Keratinocyte (primary cell): ENCODE measurements around the gene LAMA4. TPM values are rescaled to one million over a fixed set of nuclear protein-coding genes. Genes with fewer than 3 reads are reported as not detected.

ENCODE experiments used
- DNase-seq: peaks from one replicate; pipeline ENCODE4 v3.0.0-alpha.2; 2011; ENCODE audit warnings: low read depth, missing footprints, low spot score
- FAIRE-seq: peaks from 2 replicates; lab custom pipeline; 2011; peaks lifted over from hg19 to GRCh38; lab: Jason Lieb, UNC
- H2AFZ ChIP-seq: 2 replicates; pipeline ENCODE4 v1.6.0; 2012; ENCODE audit warnings: low read length, control low read depth, inconsistent platforms; ENCODE audit not compliant: control insufficient read depth
- H3K27ac ChIP-seq: 2 replicates; pipeline ENCODE4 v1.5.1; 2011; ENCODE audit warnings: low read length; ENCODE audit not compliant: control insufficient read depth, insufficient read depth
- H3K27me3 ChIP-seq: 3 replicates; pipeline ENCODE4 v1.6.0; 2011; ENCODE audit warnings: low read length; ENCODE audit not compliant: control insufficient read depth, insufficient read depth; ENCODE audit errors: extremely low read depth
- H3K36me3 ChIP-seq, 2 experiments: 2 replicates in 1 of 2; 3 replicates in 1 of 2; pipeline ENCODE4 v1.5.1; 2011; ENCODE audit warnings: low read length in 2 of 2, mild to moderate bottlenecking in 1 of 2; ENCODE audit not compliant: control insufficient read depth in 2 of 2, insufficient read depth in 2 of 2; ENCODE audit errors: extremely low read depth in 1 of 2
- H3K4me1 ChIP-seq: 3 replicates; pipeline ENCODE4 v1.5.1; 2011; ENCODE audit warnings: low read length; ENCODE audit not compliant: control insufficient read depth, insufficient read depth; ENCODE audit errors: extremely low read depth
- H3K4me2 ChIP-seq: 3 replicates; pipeline ENCODE4 v1.6.0; 2011; ENCODE audit warnings: low read depth, low read length; ENCODE audit not compliant: control insufficient read depth, insufficient read depth; ENCODE audit errors: extremely low read depth
- H3K4me3 ChIP-seq, 3 experiments: fragments of 200-600 bp in 1 of 3; sonication (generic) in 1 of 3; 2 replicates in 2 of 3; 3 replicates in 1 of 3; pipeline ENCODE4 v1.5.1; 2011 to 2016; ENCODE audit warnings: low read length in 3 of 3, mild to moderate bottlenecking in 3 of 3, control low read depth in 2 of 3, inconsistent platforms in 1 of 3, low read depth in 1 of 3, mixed read lengths in 1 of 3, mixed run types in 1 of 3, moderate library complexity in 1 of 3; ENCODE audit not compliant: control insufficient read depth in 2 of 3, insufficient read depth in 2 of 3; ENCODE audit errors: extremely low read depth in 1 of 3
- H3K79me2 ChIP-seq: 2 replicates; pipeline ENCODE4 v1.6.0; 2012; ENCODE audit warnings: low read length; ENCODE audit not compliant: control insufficient read depth, insufficient read depth
- H3K9ac ChIP-seq: 3 replicates; pipeline ENCODE4 v1.6.0; 2011; ENCODE audit warnings: low read length; ENCODE audit not compliant: control insufficient read depth, insufficient read depth; ENCODE audit errors: extremely low read depth
- H3K9me1 ChIP-seq: 3 replicates; pipeline ENCODE4 v1.6.0; 2011; ENCODE audit warnings: low read length; ENCODE audit not compliant: control insufficient read depth, insufficient read depth; ENCODE audit errors: extremely low read depth
- H3K9me3 ChIP-seq: 2 replicates; pipeline ENCODE4 v1.5.1; 2012; ENCODE audit warnings: low read depth, low read length; ENCODE audit not compliant: control insufficient read depth
- H4K20me1 ChIP-seq: 3 replicates; pipeline ENCODE4 v1.6.0; 2011; ENCODE audit warnings: low read length; ENCODE audit not compliant: control insufficient read depth, insufficient read depth; ENCODE audit errors: extremely low read depth
- EZH2 ChIP-seq: IDR thresholded peaks from one replicate; pipeline ENCODE4 v1.6.1; 2012; ENCODE audit warnings: inconsistent platforms, mild to moderate bottlenecking, low read length, moderate library complexity
- dilution Hi-C: fragments of 300-500 bp; cut with MboI; formaldehyde crosslinking; loops from one replicate; pipeline ENCODE4 v1.7.0; 2020; ENCODE audit warnings: low sequenced_read_pairs; ENCODE audit not compliant: extremely low pct_ligation_motif_present
- polyA plus RNA-seq, 5 experiments: library from polyadenylated mRNA; depleted of rRNA in 3 of 5; stranded (reverse) in 3 of 5; stranded (forward) in 1 of 5; unstranded in 1 of 5; fragments of >200 nt; gene quantifications; 1 replicate in 1 of 5; 2 replicates in 3 of 5; 3 replicates in 1 of 5; pipeline versions ENCODE4 v1.2.1 to v1.2.3, GENCODE V29; 2011 to 2012; ENCODE audit warnings: missing spikeins in 2 of 5, low read depth in 1 of 5, low replicate concordance in 1 of 5
- TF ChIP-seq, protein P1 (sequence below), 3 experiments: IDR thresholded peaks in 1 of 3; conservative IDR thresholded peaks in 1 of 3; optimal IDR thresholded peaks in 1 of 3; 2 replicates in 2 of 3; 3 replicates in 1 of 3; pipeline versions ENCODE3 to v1.5.1; 2011; ENCODE audit warnings: low read length in 3 of 3, mild to moderate bottlenecking in 3 of 3, moderate library complexity in 2 of 3, control low read depth in 1 of 3, inconsistent platforms in 1 of 3; ENCODE audit not compliant: insufficient read depth in 2 of 3; ENCODE audit errors: extremely low read depth in 1 of 3

The LAMA4 gene
- polyA plus RNA-seq, 1 donor (not counting 4 experiments of a cell fraction or from before 2014, with no cell fraction given) = 0.12 TPM

DNA sequence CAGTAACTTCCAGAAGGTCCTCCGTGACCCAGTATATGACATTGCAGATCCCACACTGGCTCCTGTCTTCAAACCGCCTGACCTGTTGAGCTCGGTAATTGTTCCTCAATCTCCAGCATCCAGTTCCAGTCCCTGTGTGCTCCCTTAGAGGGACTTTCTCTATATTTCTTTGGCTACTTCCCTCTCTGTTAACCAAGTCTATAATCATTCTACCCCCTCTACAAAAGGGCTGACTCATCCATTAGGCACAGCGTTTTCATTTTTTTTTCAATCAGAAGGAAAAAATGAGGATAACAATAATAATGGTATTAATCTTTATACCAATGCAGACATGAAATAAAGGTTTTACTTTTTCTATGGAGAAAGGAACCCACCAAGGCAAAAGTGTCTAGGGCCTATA lies 97.7 kb downstream of the LAMA4 start:
- H4K20me1 ChIP-seq = no peaks in the 10 kb centered on the region
- DNase-seq (no peak), FAIRE-seq (no peak)
- no peak overlapping the region for H2AFZ ChIP-seq
- no peak overlapping the region for H3K27ac ChIP-seq
- no peaks in the 10 kb centered on the region for H3K27me3 ChIP-seq
- H3K4me2 ChIP-seq = no peak overlapping the region
- no peak overlapping the region for H3K9ac ChIP-seq
- dilution Hi-C loops = no loop called here
- no peaks in the 10 kb centered on the region for H3K4me1 ChIP-seq
- TF ChIP-seq EZH2 = no peak
- TF ChIP-seq, protein P1, sequence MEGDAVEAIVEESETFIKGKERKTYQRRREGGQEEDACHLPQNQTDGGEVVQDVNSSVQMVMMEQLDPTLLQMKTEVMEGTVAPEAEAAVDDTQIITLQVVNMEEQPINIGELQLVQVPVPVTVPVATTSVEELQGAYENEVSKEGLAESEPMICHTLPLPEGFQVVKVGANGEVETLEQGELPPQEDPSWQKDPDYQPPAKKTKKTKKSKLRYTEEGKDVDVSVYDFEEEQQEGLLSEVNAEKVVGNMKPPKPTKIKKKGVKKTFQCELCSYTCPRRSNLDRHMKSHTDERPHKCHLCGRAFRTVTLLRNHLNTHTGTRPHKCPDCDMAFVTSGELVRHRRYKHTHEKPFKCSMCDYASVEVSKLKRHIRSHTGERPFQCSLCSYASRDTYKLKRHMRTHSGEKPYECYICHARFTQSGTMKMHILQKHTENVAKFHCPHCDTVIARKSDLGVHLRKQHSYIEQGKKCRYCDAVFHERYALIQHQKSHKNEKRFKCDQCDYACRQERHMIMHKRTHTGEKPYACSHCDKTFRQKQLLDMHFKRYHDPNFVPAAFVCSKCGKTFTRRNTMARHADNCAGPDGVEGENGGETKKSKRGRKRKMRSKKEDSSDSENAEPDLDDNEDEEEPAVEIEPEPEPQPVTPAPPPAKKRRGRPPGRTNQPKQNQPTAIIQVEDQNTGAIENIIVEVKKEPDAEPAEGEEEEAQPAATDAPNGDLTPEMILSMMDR (optimal IDR thresholded peaks at IDR 0.05 in 1 of 3, IDR thresholded peaks at IDR 0.05 in 1 of 3, conservative IDR thresholded peaks at IDR 0.05 in 1 of 3; ENCODE audit: extremely low read depth in 1 of 3, insufficient read depth in 2 of 3, low read length in 3 of 3) = no peak
- no peaks in the 10 kb centered on the region for H3K9me3 ChIP-seq
- no peaks in the 10 kb centered on the region for H3K79me2 ChIP-seq
- H3K36me3 ChIP-seq = no peaks in the 10 kb centered on the region
- H3K9me1 ChIP-seq = no peaks in the 10 kb centered on the region
- no peak overlapping the region for H3K4me3 ChIP-seq

DNA sequence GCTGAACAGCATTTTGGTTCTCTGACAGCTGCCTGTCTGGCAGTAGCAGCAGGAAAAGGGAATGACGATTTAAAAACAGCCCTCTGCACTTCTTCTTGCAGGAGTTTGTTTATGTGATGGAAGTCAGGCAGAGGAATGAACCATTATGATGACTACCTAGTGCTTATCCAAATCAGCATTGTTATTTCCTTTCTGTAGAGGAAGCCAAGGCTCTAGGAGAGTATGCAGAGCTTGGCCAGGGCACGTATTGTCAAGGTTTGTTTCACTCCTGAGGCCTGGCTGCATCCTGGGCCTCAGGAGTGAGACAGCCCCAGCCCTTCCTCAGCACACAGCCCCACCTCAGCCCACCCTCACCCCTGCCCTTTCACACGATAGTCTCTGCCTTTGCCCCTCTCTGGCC lies 98.5 kb downstream of the LAMA4 start:
- no peak for DNase-seq
- H3K27ac ChIP-seq = no peak overlapping the region
- FAIRE-seq = no peak
- TF ChIP-seq, protein P1 (optimal IDR thresholded peaks at IDR 0.05 in 1 of 3, IDR thresholded peaks at IDR 0.05 in 1 of 3, conservative IDR thresholded peaks at IDR 0.05 in 1 of 3; ENCODE audit: extremely low read depth in 1 of 3, insufficient read depth in 2 of 3, low read length in 3 of 3) = no peak
- no peak for TF ChIP-seq EZH2
- H3K4me3 ChIP-seq = no peak overlapping the region
- H2AFZ ChIP-seq = no peak overlapping the region
- H3K4me1 ChIP-seq = no peaks in the 10 kb centered on the region
- H3K4me2 ChIP-seq = no peak overlapping the region
- no peaks in the 10 kb centered on the region for H3K79me2 ChIP-seq
- H4K20me1 ChIP-seq = no peaks in the 10 kb centered on the region
- no peaks in the 10 kb centered on the region for H3K9me1 ChIP-seq
- dilution Hi-C loops = no loop called here
- no peak overlapping the region for H3K9ac ChIP-seq
- H3K9me3 ChIP-seq = no peaks in the 10 kb centered on the region
- H3K27me3 ChIP-seq = no peaks in the 10 kb centered on the region
- H3K36me3 ChIP-seq = no peaks in the 10 kb centered on the region
